HG03432 (cell line): ENCODE measurements around the gene IL31RA.
"Not testable (repeated sequence)": the region's sequence is repeated elsewhere in the genome, so short reads cannot be mapped to it uniquely, and the experiment has no call there.

Experiments
- ATAC-seq: cut with Tn5 transposase; IDR thresholded peaks from one replicate; pipeline ENCODE4 v1.9.1; 2021; ENCODE audit warnings: mild to moderate bottlenecking, moderate library complexity; ENCODE audit not compliant: unreplicated experiment

The IL31RA gene

DNA sequence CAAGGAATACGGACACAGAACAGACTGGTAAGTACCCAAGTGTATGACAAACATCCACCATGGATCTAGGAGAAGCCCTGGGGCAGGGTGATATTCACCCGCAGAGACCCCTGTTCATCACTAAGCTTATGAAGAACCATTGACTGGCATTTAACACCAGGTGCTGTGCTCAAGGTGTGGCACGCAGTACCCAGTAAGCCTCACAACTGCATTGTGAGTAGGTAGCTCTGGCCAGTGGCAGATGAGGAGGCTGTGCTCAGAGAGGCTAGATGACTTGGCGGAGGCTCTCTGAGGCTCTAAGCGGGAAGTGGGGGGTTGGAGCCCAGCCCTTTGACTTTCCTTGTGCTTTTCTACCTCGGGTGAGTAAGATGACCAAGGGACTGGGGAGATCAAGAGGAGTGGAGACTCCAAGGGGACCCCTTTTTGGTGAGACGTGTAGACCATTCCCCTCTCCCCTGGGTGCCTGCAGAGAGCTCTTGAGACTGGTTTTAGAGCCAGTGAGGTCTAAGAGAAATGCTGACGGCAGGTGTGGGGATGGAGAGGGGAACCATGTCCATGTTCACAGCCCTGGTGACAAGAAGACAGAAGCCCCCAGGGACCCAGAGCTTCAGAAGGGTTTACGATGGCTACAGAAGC lies 72.8 kb downstream of the IL31RA start:
- no peak for ATAC-seq

GRCh38 chr5:55924744-55925143 lies 73.6 kb downstream of the IL31RA start:
- ATAC-seq: no peak

- no peak for ATAC-seq
Observed at GRCh38 chr5:55925181-55925580, 74.0 kb downstream of the IL31RA start.

DNA sequence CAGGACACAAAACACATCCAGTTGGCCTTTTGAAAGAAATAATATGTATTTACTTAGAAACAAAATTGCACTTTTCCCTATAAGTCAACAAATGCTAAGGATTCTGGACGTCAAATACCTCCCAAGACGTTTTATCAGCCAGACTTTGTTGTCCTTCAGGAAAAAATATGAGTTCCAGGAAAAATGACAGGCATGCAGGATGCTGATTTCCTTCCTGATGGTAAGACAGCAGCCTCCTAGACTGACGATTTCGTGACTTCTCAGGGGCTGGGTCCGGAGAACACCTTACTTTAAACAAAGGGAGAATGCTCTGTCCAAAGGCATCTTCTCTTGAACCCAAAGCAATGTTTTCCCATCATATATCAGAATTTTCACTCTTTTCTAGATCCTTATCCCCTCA lies 74.6 kb downstream of the IL31RA start:
- ATAC-seq: no peak

DNA sequence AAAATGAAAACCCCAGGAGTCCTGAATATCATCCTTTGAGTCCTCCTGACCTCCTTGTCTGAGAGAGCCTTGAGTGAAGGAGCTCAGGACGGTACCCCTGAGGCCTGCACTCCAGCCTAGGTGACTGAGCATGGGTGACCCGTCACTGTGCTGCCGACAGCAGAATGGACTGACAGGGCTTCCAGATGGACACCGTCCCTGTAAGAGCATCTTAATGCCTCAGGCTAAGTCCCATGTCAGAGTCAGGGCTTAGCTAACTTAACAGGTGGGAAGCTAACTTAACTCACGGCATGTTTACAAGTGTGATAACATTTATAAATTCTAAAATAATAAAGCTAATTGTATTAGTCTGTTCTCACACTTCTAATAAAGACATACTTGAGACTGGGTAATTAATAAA lies 75.3 kb downstream of the IL31RA start:
- ATAC-seq: no peak

GRCh38 chr5:55927861-55928655 lies 76.9 kb downstream of the IL31RA start:
- no peak for ATAC-seq

- ATAC-seq: no peak
Observed at GRCh38 chr5:55929020-55929799, 78.1 kb downstream of the IL31RA start.

DNA sequence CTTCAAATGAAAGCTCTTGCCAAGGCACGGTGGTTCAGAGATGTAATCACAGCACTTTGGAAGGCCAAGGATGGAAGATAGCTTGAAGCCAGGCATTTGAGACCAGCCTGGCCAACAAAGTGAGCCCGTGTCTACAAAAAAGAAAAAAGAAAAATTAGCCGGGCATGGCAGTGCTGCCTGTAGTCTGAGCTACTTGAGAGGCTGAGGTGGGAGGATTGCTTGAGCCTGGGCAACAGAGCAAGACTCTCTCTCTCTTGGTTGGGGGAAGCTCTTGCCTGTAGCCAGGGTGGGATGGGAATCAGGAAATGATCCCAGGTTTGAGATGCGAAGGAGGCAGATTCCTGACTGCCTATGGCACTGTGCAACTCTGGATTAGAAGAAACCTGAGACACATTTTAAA lies 81.5 kb downstream of the IL31RA start:
- no peak for ATAC-seq

DNA sequence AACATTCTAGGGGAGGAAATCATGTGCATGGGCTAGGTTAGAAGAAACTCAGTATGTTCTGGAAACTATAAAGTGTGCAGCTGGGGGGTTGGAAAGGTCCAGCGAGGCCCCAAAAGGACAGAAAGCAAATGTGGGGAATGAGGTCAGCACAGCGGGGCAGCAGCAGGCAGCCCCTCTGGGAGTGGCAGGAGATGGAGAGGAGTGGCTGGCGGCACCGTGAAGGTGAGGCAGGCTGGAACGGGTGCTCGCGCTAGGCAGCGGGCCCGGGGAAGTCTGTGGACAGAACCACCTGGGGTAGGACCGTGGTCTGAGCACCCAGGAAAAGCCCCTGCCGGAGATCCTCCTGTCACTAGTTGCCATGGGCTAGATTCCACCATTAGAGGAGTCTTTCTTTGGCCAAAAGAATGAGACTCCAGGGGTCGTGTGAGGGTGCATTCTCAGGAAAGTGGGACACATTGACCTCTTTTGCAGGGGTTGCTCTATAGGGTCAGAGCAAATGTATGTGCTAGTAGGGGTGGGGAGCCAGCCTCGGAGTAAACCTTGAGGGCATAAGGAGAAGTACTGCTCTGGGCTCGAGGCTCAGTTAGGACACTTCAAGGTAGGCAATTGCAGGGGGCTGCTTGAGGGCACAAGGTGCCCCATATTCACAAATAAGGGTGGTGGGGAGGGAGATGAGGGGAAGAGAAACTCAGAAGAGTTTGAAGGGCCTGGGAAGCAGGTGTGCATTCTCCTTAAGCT lies 82.4 kb downstream of the IL31RA start:
- no peak for ATAC-seq

DNA sequence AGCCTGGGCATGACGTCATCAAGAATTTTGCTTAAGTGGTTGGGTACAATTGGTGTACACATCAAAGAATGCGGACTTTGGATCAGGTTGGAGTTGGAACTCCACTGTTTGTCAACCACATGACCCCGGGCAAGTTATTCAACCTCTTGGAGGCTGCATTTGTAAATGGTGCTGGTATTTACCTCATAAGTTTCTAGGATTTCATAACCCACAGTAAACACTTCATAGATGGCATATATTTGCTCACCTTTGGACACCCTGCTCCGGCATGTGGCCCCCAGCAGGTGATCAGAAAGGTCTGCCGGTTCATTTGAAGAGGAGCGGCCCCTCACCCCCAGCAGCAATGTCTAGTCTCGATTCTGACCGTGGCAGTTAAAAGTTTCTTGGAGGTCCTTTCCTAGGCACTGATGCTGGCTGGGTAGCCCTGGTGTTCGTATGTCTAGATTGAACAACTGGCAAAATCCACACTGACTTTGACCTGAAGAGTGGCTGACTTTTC lies 83.0 kb downstream of the IL31RA start:
- no peak for ATAC-seq

DNA sequence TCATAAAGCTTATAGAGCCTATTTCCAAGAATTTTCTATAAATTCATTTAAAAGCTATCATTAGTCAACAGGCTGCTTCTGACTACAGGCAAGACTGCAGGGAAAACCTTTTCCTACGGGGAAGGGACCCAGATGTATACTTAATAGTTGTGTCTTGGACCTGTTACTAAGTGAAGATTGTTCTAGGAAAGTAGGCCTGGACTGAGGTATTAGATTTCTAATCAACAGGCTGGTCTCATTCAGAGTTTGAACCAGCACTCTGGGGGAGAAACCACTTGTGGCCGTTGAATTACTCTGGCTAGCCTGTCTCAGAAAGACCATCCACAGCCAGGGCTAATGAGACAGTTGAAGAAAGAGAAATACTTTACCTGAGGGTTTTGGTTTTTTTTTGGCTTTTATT lies 83.6 kb downstream of the IL31RA start:
- no peak for ATAC-seq

DNA sequence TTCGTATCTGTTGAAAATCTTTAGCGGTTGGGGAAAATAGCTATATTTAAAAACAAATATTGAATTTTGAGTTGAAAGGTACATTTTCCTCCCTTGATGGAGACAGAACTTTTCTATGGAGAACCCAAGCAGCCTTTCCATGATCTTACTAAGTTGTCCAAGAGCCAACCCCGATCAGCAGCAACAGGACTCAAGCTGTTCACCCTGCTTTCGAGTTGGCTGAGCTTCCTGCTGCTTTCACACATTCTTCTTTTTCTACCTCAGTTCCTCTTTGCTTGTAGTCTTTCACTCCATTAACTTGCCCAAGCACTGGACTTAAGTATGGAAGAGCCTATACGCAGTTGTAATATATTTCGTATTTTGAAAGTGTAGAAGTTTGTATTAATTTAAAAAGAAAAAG lies 84.2 kb downstream of the IL31RA start:
- ATAC-seq: no peak

GRCh38 chr5:55936100-55936693 lies 85.0 kb downstream of the IL31RA start:
- ATAC-seq: peak; percentile 59

GRCh38 chr5:55937598-55937997 lies 86.4 kb downstream of the IL31RA start:
- ATAC-seq: not testable (repeated sequence)

DNA sequence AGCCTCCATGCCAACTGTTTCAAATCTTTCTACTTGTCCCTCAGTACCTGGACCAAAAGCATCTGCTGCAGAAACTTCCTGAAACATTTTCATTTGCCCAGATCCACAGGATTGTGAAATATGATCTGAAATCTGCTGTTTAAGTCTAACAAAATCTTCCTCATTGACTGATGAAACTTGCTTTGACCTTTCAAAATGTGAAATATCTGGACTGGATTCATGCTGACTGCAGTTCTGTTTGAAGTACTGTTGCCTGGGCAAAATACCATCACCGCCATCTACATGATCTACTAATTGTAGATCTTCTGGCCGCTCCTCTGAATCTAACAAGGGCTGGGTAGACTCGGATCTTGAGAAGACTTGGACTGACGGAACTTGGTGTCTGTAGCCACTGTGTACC lies 90.0 kb downstream of the IL31RA start:
- ATAC-seq: not testable (repeated sequence)

DNA sequence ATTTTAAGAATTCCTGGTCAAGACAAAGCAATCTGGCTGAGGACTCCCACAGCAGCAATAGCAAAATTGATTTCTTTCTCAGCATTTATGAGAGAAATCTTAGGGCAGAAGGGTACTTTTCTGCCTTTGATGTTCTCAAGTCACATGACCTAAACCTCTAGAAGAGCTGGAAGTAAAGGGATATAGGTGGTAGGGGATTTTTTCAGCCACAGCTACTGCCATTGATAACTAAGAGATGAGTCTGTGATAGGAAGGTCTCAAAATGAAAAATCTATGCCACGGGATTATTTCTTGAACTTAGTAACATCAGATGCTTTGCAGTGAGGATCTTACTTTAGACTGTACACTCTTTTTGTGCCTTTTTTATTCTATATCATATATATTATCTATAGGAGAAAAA lies 108.1 kb downstream of the IL31RA start:
- no peak for ATAC-seq

DNA sequence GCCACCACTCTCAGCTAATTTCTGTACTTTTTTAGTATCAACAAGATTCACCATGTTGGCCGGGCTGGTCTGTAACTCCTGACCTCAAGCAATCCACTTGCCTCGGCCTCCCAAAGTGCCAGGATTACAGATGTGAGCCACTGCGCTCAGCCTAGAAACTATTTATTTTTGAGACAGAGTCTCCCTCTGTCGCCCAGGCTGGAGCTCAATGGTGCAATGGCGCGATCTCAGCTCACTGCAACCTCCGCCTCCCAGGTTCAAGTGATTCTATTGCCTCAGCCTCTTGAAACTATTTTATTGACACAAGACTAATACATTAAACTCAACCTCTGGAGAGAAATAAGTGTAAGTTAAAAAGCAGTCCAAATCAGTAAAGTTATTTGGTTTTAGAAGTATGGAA lies 109.6 kb downstream of the IL31RA start:
- ATAC-seq: no peak

DNA sequence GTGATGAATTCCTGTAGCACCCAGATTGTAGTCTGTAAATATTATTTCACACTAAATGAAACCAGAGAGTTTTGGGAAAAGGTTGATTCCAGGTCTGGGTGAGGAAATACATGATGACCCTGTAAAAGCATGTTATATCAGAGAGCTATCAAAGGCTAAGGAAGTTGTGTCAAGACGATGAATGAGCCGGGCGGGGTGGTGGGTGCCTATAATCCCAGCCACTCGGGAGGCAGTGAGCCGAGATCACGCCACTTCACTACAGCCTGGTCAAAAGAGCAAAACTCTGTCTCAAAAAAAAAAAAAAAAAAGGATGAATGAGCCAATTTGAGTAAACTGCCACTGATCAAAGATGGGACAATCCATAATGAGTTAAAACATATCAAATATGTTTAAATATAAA lies 114.4 kb downstream of the IL31RA start:
- ATAC-seq: no peak

DNA sequence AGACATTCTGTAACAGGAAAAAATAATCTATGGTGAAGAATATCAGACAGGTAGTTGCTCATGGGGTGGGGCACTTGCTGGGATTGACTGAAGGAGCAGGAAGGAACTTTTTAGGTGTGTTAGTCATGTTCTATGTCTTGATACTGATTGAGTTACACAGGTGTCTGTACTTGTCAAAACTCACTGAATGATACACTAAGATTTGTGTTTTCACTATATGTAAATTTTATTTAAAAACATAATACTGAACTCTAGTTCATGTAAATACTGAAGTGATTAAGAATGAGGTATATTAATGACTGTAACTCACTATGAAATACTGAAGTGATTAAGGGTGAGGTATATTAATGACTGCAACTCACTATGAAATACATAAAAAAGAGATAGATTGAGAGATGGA lies 115.1 kb downstream of the IL31RA start:
- ATAC-seq: no peak

DNA sequence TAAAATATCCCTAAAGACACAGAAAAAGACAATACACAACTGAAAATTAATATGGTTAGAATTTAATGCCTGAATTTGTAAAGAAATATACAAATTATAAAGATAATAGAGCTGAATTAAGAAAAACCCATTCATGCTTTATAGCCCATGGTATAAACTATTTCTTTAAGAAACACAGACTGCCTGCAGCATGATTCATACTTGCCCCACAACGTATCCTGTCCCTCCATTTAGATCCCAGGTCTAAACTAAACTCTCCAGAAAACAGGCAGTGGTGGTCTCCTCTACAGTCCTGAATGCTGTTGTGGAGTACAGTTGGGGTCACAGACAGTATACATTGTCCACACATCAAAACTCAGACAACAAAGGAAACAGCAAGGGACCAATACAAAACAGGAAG lies 118.8 kb downstream of the IL31RA start:
- no peak for ATAC-seq
